HG03045 (cell line): ENCODE results near the gene ANO6.
A peak's percentile ranks its signal among the peaks of the same experiment; 100 is the strongest.
"Not testable (repeated sequence)": the region's sequence is repeated elsewhere in the genome, so short reads cannot be mapped to it uniquely, and the experiment has no call there.

ENCODE experiments used
- ATAC-seq: cut with Tn5 transposase; IDR thresholded peaks from one replicate; pipeline ENCODE4 v1.9.1; 2021; ENCODE audit warnings: mild to moderate bottlenecking, moderate library complexity; ENCODE audit not compliant: unreplicated experiment

The ANO6 gene

GRCh38 chr12:45389426-45389825, 173.5 kb downstream of the ANO6 start:
- no peak for ATAC-seq

GRCh38 chr12:45397499-45397898, 181.6 kb downstream of the ANO6 start:
- not testable (repeated sequence) for ATAC-seq

GRCh38 chr12:45398552-45398951, 182.7 kb downstream of the ANO6 start:
- no peak for ATAC-seq

- ATAC-seq: no peak
These were observed 185.1 kb downstream of the ANO6 start for GRCh38 chr12:45400991-45401390.

- ATAC-seq: no peak
These were observed 186.4 kb downstream of the ANO6 start for GRCh38 chr12:45402288-45402687.

- ATAC-seq: no peak
These were observed 191.3 kb downstream of the ANO6 start for GRCh38 chr12:45406988-45407850.

GRCh38 chr12:45407981-45408728, 192.3 kb downstream of the ANO6 start:
- ATAC-seq: no peak

GRCh38 chr12:45408729-45409114, 192.8 kb downstream of the ANO6 start:
- ATAC-seq: no peak

GRCh38 chr12:45409966-45410365, 194.1 kb downstream of the ANO6 start:
- no peak for ATAC-seq

GRCh38 chr12:45411626-45412025, 195.7 kb downstream of the ANO6 start:
- ATAC-seq: no peak

- ATAC-seq: peak; percentile 93
These were observed 199.5 kb downstream of the ANO6 start for GRCh38 chr12:45415393-45415817.

- no peak for ATAC-seq
These were observed 200.2 kb downstream of the ANO6 start for GRCh38 chr12:45416126-45416525.

GRCh38 chr12:45418520-45418919, 202.6 kb downstream of the ANO6 start:
- no peak for ATAC-seq

- no peak for ATAC-seq
These were observed 203.5 kb downstream of the ANO6 start for GRCh38 chr12:45419317-45419814.

- ATAC-seq: no peak
These were observed 205.8 kb downstream of the ANO6 start for GRCh38 chr12:45421736-45422135.

GRCh38 chr12:45423931-45424330, 208.0 kb downstream of the ANO6 start:
- no peak for ATAC-seq

GRCh38 chr12:45425426-45425825, 209.5 kb downstream of the ANO6 start:
- ATAC-seq: no peak

GRCh38 chr12:45426294-45426693, 210.4 kb downstream of the ANO6 start:
- ATAC-seq: no peak

- ATAC-seq: no peak
These were observed 211.1 kb downstream of the ANO6 start for GRCh38 chr12:45427042-45427441.

- ATAC-seq: no peak
These were observed 213.9 kb downstream of the ANO6 start for GRCh38 chr12:45429831-45430230.

GRCh38 chr12:45431126-45431525, 215.2 kb downstream of the ANO6 start:
- ATAC-seq: no peak

GRCh38 chr12:45432710-45433109, 216.8 kb downstream of the ANO6 start:
- no peak for ATAC-seq
